Gastrocnemius medialis (tissue), 4 donors: ENCODE data around the gene C8A. TPM values are rescaled to one million over a fixed set of nuclear protein-coding genes. Genes with fewer than 3 reads are reported as not detected.

ENCODE experiments used
- ATAC-seq, 2 donors: fragments of 150-250 bp; one replicate each; pipeline ENCODE4 v1.9.1; 2016
- DNase-seq, 2 donors: peaks; one replicate each; pipeline ENCODE4 v3.0.0-alpha.2; 2019
- H3K27ac ChIP-seq, 4 donors: fragments of 200-600 bp; sonication (generic); 1 replicate in 1 of 4; 2 replicates in 3 of 4; pipeline ENCODE4 v1.5.1; 2016 to 2018; ENCODE audit warnings: mild to moderate bottlenecking in 2 of 4, moderate library complexity in 1 of 4
- H3K27me3 ChIP-seq, 3 donors: fragments of 200-600 bp; sonication (generic) in 2 of 3; 1 replicate in 1 of 3; 2 replicates in 2 of 3; pipeline versions ENCODE4 v1.5.1 to v1.6.0; 2016 to 2019; ENCODE audit warnings: mild to moderate bottlenecking in 1 of 3, moderate library complexity in 1 of 3
- H3K36me3 ChIP-seq, 2 donors: fragments of 200-600 bp; sonication (generic) in 1 of 2; one replicate each; pipeline ENCODE4 v1.5.1; 2017 to 2018
- H3K4me1 ChIP-seq, 2 donors: fragments of 200-600 bp; sonication (generic) in 1 of 2; one replicate each; pipeline ENCODE4 v1.5.1; 2016 to 2017; ENCODE audit warnings: mild to moderate bottlenecking in 2 of 2
- H3K4me3 ChIP-seq, 4 donors: fragments of 200-600 bp; sonication (generic) in 3 of 4; 1 replicate in 1 of 4; 2 replicates in 3 of 4; pipeline ENCODE4 v1.5.1; 2016 to 2019; ENCODE audit warnings: mild to moderate bottlenecking in 2 of 4
- H3K9me3 ChIP-seq, 3 donors: fragments of 200-600 bp; sonication (generic) in 2 of 3; 1 replicate in 1 of 3; 2 replicates in 2 of 3; pipeline ENCODE4 v1.5.1; 2016 to 2019
- POLR2A ChIP-seq, 2 donors: fragments of 450-650 bp; IDR thresholded peaks; one replicate each; pipeline ENCODE4 v1.6.1; 2017; ENCODE audit warnings: antibody characterized with exemption in 2 of 2, mild to moderate bottlenecking in 2 of 2, moderate library complexity in 2 of 2
- in situ Hi-C, 4 donors: fragments of 200-750 bp; cut with MboI; loops; one replicate each; pipeline versions ENCODE4 v1.15.0 to v1.8.0; 2017; ENCODE audit warnings: low sequenced_read_pairs in 4 of 4
- intact Hi-C: fragments of 100-400 bp; cut with DNase I; formaldehyde crosslinking; loops from one replicate; pipeline ENCODE4 v1.15.1; 2023; ENCODE audit warnings: low total_unique reads
- total RNA-seq, 4 donors: library from RNA; depleted of rRNA; stranded (reverse); fragments of >200 nt; gene quantifications; one replicate each; pipeline versions ENCODE4 v1.1.0 to v1.2.3, GENCODE V29; 2016
- TF ChIP-seq, protein P1 (sequence below), 5 experiments: fragments of 450-650 bp in 3 of 5; fragments of 200-600 bp in 2 of 5; sonication (generic) in 2 of 5; IDR thresholded peaks in 4 of 5; conservative IDR thresholded peaks in 1 of 5; 1 replicate in 4 of 5; 2 replicates in 1 of 5; pipeline ENCODE4 v1.5.1; 2016 to 2019; ENCODE audit warnings: antibody characterized with exemption in 5 of 5, mild to moderate bottlenecking in 3 of 5, moderate library complexity in 3 of 5

C8A gene
- total RNA-seq, 4 donors from 2014 or later: 0.20 to 0.40 TPM; not detected in 2

DNA sequence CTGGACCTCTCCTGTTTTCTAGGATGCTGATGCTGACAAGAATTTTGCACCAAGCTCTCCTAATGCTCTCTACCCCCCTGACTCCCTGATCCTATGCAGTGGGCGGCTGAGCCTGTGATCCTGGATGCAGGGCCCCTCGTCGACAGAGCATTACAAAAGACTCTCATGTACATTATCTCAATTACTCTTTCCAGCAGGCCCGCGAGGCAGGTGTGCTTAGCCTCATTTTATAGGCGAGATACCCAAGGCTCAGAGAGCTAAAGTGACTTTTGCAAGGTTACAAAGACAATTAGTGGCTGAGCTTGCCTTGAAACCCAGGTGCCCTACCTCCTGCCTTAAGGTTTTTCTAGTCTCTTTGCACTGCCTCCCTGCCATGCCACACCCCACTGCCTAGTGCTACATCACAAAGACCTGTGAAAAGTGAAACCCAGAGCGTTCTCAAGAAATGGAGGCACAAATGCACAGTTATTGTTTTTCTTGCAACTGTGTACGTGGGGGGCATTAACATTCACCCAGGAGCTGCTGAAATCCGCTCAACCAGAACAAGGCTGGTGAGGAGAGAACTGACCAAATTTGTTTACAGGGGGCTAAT, 10.0 kb upstream of the C8A start:
- no peaks in the 10 kb centered on the region for H3K9me3 ChIP-seq
- intact Hi-C loops: no loop called here
- H3K27ac ChIP-seq: no peak overlapping the region
- no peaks in the 10 kb centered on the region for H3K36me3 ChIP-seq
- ATAC-seq (no peak), DNase-seq (no peak)
- in situ Hi-C loops: loop anchor here (25.0 kb wide), 3 partner anchors 218 to 1318 kb away; no protein-coding TSS in a partner anchor
- TF ChIP-seq, protein P1, sequence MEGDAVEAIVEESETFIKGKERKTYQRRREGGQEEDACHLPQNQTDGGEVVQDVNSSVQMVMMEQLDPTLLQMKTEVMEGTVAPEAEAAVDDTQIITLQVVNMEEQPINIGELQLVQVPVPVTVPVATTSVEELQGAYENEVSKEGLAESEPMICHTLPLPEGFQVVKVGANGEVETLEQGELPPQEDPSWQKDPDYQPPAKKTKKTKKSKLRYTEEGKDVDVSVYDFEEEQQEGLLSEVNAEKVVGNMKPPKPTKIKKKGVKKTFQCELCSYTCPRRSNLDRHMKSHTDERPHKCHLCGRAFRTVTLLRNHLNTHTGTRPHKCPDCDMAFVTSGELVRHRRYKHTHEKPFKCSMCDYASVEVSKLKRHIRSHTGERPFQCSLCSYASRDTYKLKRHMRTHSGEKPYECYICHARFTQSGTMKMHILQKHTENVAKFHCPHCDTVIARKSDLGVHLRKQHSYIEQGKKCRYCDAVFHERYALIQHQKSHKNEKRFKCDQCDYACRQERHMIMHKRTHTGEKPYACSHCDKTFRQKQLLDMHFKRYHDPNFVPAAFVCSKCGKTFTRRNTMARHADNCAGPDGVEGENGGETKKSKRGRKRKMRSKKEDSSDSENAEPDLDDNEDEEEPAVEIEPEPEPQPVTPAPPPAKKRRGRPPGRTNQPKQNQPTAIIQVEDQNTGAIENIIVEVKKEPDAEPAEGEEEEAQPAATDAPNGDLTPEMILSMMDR (IDR thresholded peaks at IDR 0.05 in 4 of 5, conservative IDR thresholded peaks at IDR 0.05 in 1 of 5): no peak
- no peak for TF ChIP-seq POLR2A (IDR thresholded peaks at IDR 0.05)
- H3K4me3 ChIP-seq: no peak overlapping the region
- H3K27me3 ChIP-seq: no peaks in the 10 kb centered on the region
- no peaks in the 10 kb centered on the region for H3K4me1 ChIP-seq

DNA sequence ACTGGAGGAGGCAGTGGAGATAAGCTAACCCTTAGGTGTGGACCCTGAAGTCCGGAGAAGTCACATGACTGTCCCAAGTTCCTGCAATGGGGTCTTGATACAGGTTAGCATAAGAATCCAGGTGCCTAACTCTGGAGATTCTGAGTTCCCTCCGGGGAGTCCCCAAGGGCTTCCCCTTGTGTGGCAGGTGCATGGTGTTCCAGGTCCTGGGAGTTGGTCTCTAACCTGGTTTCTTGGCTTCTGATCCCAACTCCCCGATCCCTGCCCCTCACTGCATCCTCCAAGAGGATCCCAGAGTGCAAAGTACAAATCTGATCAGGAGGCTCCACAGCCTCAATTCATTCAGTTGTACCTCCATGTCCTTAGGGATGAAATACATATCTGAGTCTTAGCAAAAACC, 9.3 kb upstream of the C8A start:
- Histone ChIP-seq H3K4me1 (no peaks in the 10 kb centered on the region), H3K27ac (no peak overlapping the region), H3K9me3 (no peaks in the 10 kb centered on the region), H3K4me3 (no peak overlapping the region), H3K27me3 (no peaks in the 10 kb centered on the region), H3K36me3 (no peaks in the 10 kb centered on the region)
- in situ Hi-C loops (loop anchor here (25.0 kb wide), 3 partner anchors 217 to 1317 kb away; no protein-coding TSS in a partner anchor), intact Hi-C loops (no loop called here)
- DNase-seq: no peak
- no peak for ATAC-seq
- TF ChIP-seq POLR2A (IDR thresholded peaks at IDR 0.05): no peak
- TF ChIP-seq, protein P1 (IDR thresholded peaks at IDR 0.05 in 4 of 5, conservative IDR thresholded peaks at IDR 0.05 in 1 of 5): no peak

DNA sequence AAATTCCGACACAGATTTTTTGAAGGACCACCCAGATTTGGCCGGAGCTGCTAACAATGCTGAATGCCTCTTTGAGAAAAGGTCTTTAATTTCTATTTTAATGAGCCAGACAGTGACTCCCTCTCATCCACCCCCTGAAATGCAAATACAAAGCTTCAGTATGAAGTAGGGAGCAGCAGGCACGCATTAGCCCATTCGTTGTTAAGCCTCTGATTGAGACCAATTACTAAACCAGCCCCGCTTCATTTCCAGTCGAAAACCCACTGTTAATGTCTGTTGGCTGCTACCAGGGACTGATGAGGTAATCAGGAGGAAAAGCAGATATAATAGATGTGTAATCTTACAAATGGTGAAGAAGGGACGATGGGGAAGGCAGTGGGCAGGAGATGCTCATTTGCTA, 4.8 kb upstream of the C8A start:
- in situ Hi-C loops: loop anchor here (25.0 kb wide), 3 partner anchors 213 to 1313 kb away; no protein-coding TSS in a partner anchor
- no peaks in the 10 kb centered on the region for H3K4me1 ChIP-seq
- DNase-seq: no peak

DNA sequence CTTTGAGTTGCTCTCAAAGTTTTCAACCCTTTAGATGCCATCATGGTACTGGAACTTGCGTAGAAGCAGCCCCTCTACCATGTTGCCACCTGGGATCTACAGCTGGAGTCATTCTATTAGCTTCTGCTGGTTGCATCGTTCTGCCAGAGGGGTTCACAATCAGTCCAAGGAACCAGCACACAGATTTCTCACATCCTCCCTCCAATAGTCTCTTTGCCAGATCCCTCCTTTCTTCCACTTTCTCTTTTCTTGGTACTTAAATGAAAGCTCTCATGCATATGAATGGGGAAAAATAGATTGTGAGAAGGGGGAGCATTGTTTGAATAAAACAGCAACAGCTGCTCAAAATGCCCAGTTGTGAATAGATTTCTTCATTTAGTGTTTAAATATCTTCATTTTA, 4.2 kb upstream of the C8A start:
- Histone ChIP-seq H3K4me1 (no peaks in the 10 kb centered on the region), H3K27me3 (no peaks in the 10 kb centered on the region), H3K4me3 (no peak overlapping the region), H3K9me3 (no peaks in the 10 kb centered on the region), H3K27ac (no peak overlapping the region), H3K36me3 (no peaks in the 10 kb centered on the region)
- DNase-seq (no peak), ATAC-seq (no peak)
- intact Hi-C loops: no loop called here
- no peak for TF ChIP-seq POLR2A (IDR thresholded peaks at IDR 0.05)
- in situ Hi-C loops: no loop called here

More for the DNA sequence above, 4.8 kb upstream of the C8A start:
- no peaks in the 10 kb centered on the region for H3K27me3 ChIP-seq
- no peak overlapping the region for H3K4me3 ChIP-seq
- no peaks in the 10 kb centered on the region for H3K36me3 ChIP-seq
- no peak for ATAC-seq
- TF ChIP-seq POLR2A (IDR thresholded peaks at IDR 0.05): no peak
- TF ChIP-seq, protein P1 (IDR thresholded peaks at IDR 0.05 in 4 of 5, conservative IDR thresholded peaks at IDR 0.05 in 1 of 5): no peak
- intact Hi-C loops: no loop called here
- no peak overlapping the region for H3K27ac ChIP-seq
- no peaks in the 10 kb centered on the region for H3K9me3 ChIP-seq

DNA sequence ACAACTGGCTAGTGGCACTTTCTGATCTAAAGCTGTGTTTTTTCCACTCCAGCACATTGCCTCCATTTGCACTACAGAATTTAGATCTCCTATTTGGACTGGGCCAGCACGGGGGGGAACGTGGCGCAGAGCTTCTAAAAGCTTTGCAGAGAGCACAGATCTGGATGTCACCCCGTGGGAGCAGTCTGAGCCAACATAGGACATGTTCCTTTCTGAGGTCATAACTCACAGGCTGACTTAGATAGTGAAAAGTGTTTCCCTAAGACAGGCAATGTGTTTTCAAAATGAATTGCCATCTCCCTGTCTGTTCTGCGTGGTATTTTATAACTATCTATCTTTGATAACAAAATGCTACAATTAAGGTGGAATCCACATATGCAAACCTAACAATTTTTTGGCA, 3.7 kb upstream of the C8A start:
- H3K4me3 ChIP-seq: no peak overlapping the region
- H3K9me3 ChIP-seq: no peaks in the 10 kb centered on the region
- no peaks in the 10 kb centered on the region for H3K36me3 ChIP-seq
- no peak for ATAC-seq
- in situ Hi-C loops (no loop called here), intact Hi-C loops (no loop called here)
- no peaks in the 10 kb centered on the region for H3K27me3 ChIP-seq
- DNase-seq: no peak
- no peaks in the 10 kb centered on the region for H3K4me1 ChIP-seq
- no peak overlapping the region for H3K27ac ChIP-seq
- TF ChIP-seq, protein P1 (IDR thresholded peaks at IDR 0.05 in 4 of 5, conservative IDR thresholded peaks at IDR 0.05 in 1 of 5): no peak
- no peak for TF ChIP-seq POLR2A (IDR thresholded peaks at IDR 0.05)
